AG09319 (cell line): ENCODE data around the gene RSRC1.

Experiments
- DNase-seq: peaks from one replicate; pipeline ENCODE4 v3.0.0-alpha.2; 2010; ENCODE audit warnings: low read depth; ENCODE audit errors: extremely low read depth
- CTCF ChIP-seq: IDR thresholded peaks from 2 replicates; pipeline ENCODE4 v1.5.1; 2011; ENCODE audit warnings: low read depth, mild to moderate bottlenecking, inconsistent platforms, low read length, moderate library complexity

The RSRC1 gene

GRCh38 chr3:158369279-158369678 lies 259.4 kb downstream of the RSRC1 start:
- no peak for DNase-seq
- no peak for TF ChIP-seq CTCF

GRCh38 chr3:158379517-158379916 lies 269.6 kb downstream of the RSRC1 start:
- DNase-seq: no peak
- no peak for TF ChIP-seq CTCF

- no peak for DNase-seq
- no peak for TF ChIP-seq CTCF
These were observed 271.5 kb downstream of the RSRC1 start for GRCh38 chr3:158381262-158381868.

- DNase-seq: no peak
- TF ChIP-seq CTCF: no peak
These were observed 272.6 kb downstream of the RSRC1 start for GRCh38 chr3:158382479-158382878.

- no peak for TF ChIP-seq CTCF
- DNase-seq: no peak
These were observed 274.1 kb downstream of the RSRC1 start for GRCh38 chr3:158384019-158384418.

- DNase-seq: no peak
- TF ChIP-seq CTCF: no peak
These were observed 285.5 kb downstream of the RSRC1 start for GRCh38 chr3:158395421-158395820.

- TF ChIP-seq CTCF: no peak
- no peak for DNase-seq
These were observed 292.7 kb downstream of the RSRC1 start for GRCh38 chr3:158402590-158402989.
